Neural cell (in vitro differentiated cells): ENCODE results near the gene CLIC4. TPM values are rescaled to one million over a fixed set of nuclear protein-coding genes. Genes with fewer than 3 reads are reported as not detected.
A peak's percentile ranks its signal among the peaks of the same experiment; 100 is the strongest.

Experiments
- H2AFZ ChIP-seq: fragments of 200-600, 300-800 bp; sonication (generic), shearing (Covaris generic); 2 replicates; pipeline ENCODE4 v1.6.0; 2014; ENCODE audit warnings: low read depth, mild to moderate bottlenecking, antibody characterized with exemption, low read length, moderate library complexity
- H3F3A ChIP-seq: fragments of 200-600 bp; shearing (Covaris generic); 2 replicates; pipeline ENCODE4 v1.6.1; 2016; ENCODE audit warnings: mild to moderate bottlenecking, moderate library complexity, mixed read lengths, antibody characterized with exemption, low read length; ENCODE audit not compliant: insufficient read depth, poor library complexity, severe bottlenecking
- H3K27ac ChIP-seq: fragments of 200-600, 300-800 bp; sonication (generic), shearing (Covaris generic); 2 replicates; pipeline ENCODE4 v1.5.1; 2014; ENCODE audit warnings: mild to moderate bottlenecking, low read length, moderate library complexity
- H3K27me3 ChIP-seq: fragments of 300-800, 200-600 bp; sonication (generic), shearing (Covaris generic); 2 replicates; pipeline ENCODE4 v1.6.0; 2014; ENCODE audit warnings: mild to moderate bottlenecking, low read depth, low read length, moderate library complexity; ENCODE audit not compliant: insufficient read depth
- H3K36me3 ChIP-seq: fragments of 300-800, 200-600 bp; sonication (generic), shearing (Covaris generic); 2 replicates; pipeline ENCODE4 v1.5.1; 2014; ENCODE audit warnings: mild to moderate bottlenecking, antibody characterized with exemption, low read length, moderate library complexity; ENCODE audit not compliant: insufficient read depth
- H3K4me2 ChIP-seq: fragments of 300-800, 200-600 bp; sonication (generic), shearing (Covaris generic); 2 replicates; pipeline ENCODE4 v1.6.0; 2014; ENCODE audit warnings: mild to moderate bottlenecking, low read length
- H3K4me3 ChIP-seq: fragments of 300-800, 200-600 bp; sonication (generic), shearing (Covaris generic); 2 replicates; pipeline ENCODE4 v1.5.1; 2014; ENCODE audit warnings: mild to moderate bottlenecking, low read length, moderate library complexity
- H3K79me2 ChIP-seq: fragments of 200-600 bp; shearing (Covaris generic); replicated peaks from 2 replicates; pipeline ENCODE4 v1.6.0; 2014; ENCODE audit warnings: mild to moderate bottlenecking, low read length, moderate library complexity; ENCODE audit not compliant: insufficient read depth
- H3K9ac ChIP-seq: fragments of 300-800, 200-600 bp; sonication (generic), shearing (Covaris generic); 2 replicates; pipeline ENCODE4 v1.6.1; 2016; ENCODE audit warnings: mild to moderate bottlenecking, low read length, mixed read lengths
- H3K9me2 ChIP-seq: fragments of 200-600 bp; shearing (Covaris generic); 2 replicates; pipeline ENCODE4 v1.6.1; 2016; ENCODE audit warnings: mild to moderate bottlenecking, low read length, mixed read lengths; ENCODE audit not compliant: insufficient read depth
- H3K9me3 ChIP-seq: fragments of 200-600, 300-800 bp; sonication (generic), shearing (Covaris generic); 2 replicates; pipeline ENCODE4 v1.6.1; 2016; ENCODE audit warnings: mild to moderate bottlenecking, mixed run types, low read length, moderate library complexity, mixed read lengths
- H4K20me1 ChIP-seq: fragments of 200-600 bp; shearing (Covaris generic); 2 replicates; pipeline ENCODE4 v1.6.1; 2016; ENCODE audit warnings: mild to moderate bottlenecking, mixed run types; ENCODE audit not compliant: insufficient read depth
- EP300 ChIP-seq: fragments of 450-650 bp; conservative IDR thresholded peaks from 2 replicates; pipeline ENCODE4 v1.6.1; 2014; ENCODE audit warnings: antibody characterized with exemption, mild to moderate bottlenecking, moderate library complexity; ENCODE audit not compliant: poor library complexity, severe bottlenecking
- EZH2 ChIP-seq: fragments of 200-600, 300-800 bp; shearing (Covaris generic), sonication (generic); IDR thresholded peaks from 2 replicates; pipeline ENCODE4 v1.6.1; 2014; ENCODE audit warnings: antibody characterized with exemption, low read length, borderline replicate concordance, mild to moderate bottlenecking; ENCODE audit not compliant: insufficient read depth, poor library complexity, severe bottlenecking
- MXI1 ChIP-seq: fragments of 450-650 bp; conservative IDR thresholded peaks from 2 replicates; pipeline ENCODE4 v1.6.1; 2014; ENCODE audit warnings: antibody characterized with exemption, mild to moderate bottlenecking; ENCODE audit not compliant: poor library complexity, severe bottlenecking
- POLR2AphosphoS5 ChIP-seq: IDR thresholded peaks from 2 replicates; pipeline ENCODE4 v1.6.1; 2012
- RAD21 ChIP-seq: fragments of 450-650 bp; conservative IDR thresholded peaks from 2 replicates; pipeline ENCODE4 v1.6.1; 2014; ENCODE audit warnings: antibody characterized with exemption, mild to moderate bottlenecking, moderate library complexity
- SMC3 ChIP-seq: fragments of 450-650 bp; conservative IDR thresholded peaks from 2 replicates; pipeline ENCODE4 v1.6.1; 2014; ENCODE audit warnings: antibody characterized with exemption, mild to moderate bottlenecking, moderate library complexity; ENCODE audit not compliant: poor library complexity
- TAF1 ChIP-seq: IDR thresholded peaks from 2 replicates; pipeline ENCODE4 v1.6.1; 2012; ENCODE audit warnings: low read depth
- polyA plus RNA-seq: library from polyadenylated mRNA; depleted of rRNA; stranded (reverse); fragments of >200 nt; gene quantifications from 2 replicates; pipeline ENCODE4 v1.2.3, GENCODE V29; 2014
- TF ChIP-seq, protein P1 (sequence below): fragments of 450-650 bp; IDR thresholded peaks from 2 replicates; pipeline ENCODE4 v1.5.1; 2014; ENCODE audit warnings: antibody characterized with exemption, mild to moderate bottlenecking, moderate library complexity; ENCODE audit not compliant: poor library complexity, severe bottlenecking
- TF ChIP-seq, protein P2 (sequence below): IDR thresholded peaks from 2 replicates; pipeline ENCODE4 v1.6.1; 2012; ENCODE audit warnings: borderline replicate concordance

CLIC4 gene
- polyA plus RNA-seq, 1 donor from 2014 or later: 133 TPM

DNA sequence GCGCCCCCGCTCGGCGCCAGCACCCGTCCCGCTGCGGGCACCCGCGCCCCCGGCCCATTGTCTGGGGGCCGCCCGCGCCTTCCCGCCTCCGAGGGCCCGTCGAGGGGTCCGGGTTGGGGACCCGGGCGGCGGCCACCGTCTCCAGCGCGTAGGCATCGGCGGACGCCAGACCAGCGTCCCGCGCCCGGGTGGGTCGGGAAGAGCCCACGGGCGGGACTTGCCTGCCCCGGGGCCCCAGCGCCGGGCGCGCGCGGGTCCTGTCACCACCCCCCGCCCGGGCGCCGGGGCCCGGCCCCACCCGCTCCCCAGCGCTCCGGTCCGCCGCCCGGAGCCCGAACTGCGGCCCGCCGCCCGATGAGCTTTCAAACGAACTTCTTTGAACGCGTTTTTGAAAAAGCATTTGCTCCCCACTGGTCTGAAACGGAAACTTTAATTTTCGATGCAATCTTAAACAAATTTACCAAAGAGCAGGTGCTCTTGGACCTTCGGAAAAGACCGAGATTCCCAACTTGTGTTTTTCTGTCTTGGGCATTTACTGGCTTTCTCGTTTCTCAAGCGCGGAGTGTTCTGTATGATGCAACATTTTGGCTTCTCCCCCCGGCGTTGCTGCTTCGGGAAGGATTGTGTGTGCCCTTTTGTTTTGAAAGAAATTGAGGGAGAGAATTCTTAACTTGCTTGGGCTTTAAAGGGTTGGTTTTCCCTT, 615 bp downstream of the CLIC4 start:
- Histone ChIP-seq H3K36me3 (no peaks in the 10 kb centered on the region), H3K79me2 (peaks cover 51% of the 10 kb centered on the region), H2AFZ (no peak overlapping the region), H3K9me3 (no peaks in the 10 kb centered on the region), H3K27me3 (no peaks in the 10 kb centered on the region), H3K9me2 (no peaks in the 10 kb centered on the region), H3K4me3 (peak overlapping the region; percentile 69), H3K27ac (peak overlapping the region; percentile 80), H3K9ac (peak overlapping the region; percentile 95), H3F3A (no peaks in the 10 kb centered on the region), H4K20me1 (peaks cover 9% of the 10 kb centered on the region), H3K4me2 (peak overlapping the region; percentile 69)
- TF ChIP-seq EP300 (no peak), TAF1 (no peak), RAD21 (no peak), SMC3 (no peak), EZH2 (no peak), MXI1 (no peak), POLR2AphosphoS5 (no peak)
- TF ChIP-seq, protein P1, sequence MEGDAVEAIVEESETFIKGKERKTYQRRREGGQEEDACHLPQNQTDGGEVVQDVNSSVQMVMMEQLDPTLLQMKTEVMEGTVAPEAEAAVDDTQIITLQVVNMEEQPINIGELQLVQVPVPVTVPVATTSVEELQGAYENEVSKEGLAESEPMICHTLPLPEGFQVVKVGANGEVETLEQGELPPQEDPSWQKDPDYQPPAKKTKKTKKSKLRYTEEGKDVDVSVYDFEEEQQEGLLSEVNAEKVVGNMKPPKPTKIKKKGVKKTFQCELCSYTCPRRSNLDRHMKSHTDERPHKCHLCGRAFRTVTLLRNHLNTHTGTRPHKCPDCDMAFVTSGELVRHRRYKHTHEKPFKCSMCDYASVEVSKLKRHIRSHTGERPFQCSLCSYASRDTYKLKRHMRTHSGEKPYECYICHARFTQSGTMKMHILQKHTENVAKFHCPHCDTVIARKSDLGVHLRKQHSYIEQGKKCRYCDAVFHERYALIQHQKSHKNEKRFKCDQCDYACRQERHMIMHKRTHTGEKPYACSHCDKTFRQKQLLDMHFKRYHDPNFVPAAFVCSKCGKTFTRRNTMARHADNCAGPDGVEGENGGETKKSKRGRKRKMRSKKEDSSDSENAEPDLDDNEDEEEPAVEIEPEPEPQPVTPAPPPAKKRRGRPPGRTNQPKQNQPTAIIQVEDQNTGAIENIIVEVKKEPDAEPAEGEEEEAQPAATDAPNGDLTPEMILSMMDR: no peak
- TF ChIP-seq, protein P2, sequence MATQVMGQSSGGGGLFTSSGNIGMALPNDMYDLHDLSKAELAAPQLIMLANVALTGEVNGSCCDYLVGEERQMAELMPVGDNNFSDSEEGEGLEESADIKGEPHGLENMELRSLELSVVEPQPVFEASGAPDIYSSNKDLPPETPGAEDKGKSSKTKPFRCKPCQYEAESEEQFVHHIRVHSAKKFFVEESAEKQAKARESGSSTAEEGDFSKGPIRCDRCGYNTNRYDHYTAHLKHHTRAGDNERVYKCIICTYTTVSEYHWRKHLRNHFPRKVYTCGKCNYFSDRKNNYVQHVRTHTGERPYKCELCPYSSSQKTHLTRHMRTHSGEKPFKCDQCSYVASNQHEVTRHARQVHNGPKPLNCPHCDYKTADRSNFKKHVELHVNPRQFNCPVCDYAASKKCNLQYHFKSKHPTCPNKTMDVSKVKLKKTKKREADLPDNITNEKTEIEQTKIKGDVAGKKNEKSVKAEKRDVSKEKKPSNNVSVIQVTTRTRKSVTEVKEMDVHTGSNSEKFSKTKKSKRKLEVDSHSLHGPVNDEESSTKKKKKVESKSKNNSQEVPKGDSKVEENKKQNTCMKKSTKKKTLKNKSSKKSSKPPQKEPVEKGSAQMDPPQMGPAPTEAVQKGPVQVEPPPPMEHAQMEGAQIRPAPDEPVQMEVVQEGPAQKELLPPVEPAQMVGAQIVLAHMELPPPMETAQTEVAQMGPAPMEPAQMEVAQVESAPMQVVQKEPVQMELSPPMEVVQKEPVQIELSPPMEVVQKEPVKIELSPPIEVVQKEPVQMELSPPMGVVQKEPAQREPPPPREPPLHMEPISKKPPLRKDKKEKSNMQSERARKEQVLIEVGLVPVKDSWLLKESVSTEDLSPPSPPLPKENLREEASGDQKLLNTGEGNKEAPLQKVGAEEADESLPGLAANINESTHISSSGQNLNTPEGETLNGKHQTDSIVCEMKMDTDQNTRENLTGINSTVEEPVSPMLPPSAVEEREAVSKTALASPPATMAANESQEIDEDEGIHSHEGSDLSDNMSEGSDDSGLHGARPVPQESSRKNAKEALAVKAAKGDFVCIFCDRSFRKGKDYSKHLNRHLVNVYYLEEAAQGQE: no peak

DNA sequence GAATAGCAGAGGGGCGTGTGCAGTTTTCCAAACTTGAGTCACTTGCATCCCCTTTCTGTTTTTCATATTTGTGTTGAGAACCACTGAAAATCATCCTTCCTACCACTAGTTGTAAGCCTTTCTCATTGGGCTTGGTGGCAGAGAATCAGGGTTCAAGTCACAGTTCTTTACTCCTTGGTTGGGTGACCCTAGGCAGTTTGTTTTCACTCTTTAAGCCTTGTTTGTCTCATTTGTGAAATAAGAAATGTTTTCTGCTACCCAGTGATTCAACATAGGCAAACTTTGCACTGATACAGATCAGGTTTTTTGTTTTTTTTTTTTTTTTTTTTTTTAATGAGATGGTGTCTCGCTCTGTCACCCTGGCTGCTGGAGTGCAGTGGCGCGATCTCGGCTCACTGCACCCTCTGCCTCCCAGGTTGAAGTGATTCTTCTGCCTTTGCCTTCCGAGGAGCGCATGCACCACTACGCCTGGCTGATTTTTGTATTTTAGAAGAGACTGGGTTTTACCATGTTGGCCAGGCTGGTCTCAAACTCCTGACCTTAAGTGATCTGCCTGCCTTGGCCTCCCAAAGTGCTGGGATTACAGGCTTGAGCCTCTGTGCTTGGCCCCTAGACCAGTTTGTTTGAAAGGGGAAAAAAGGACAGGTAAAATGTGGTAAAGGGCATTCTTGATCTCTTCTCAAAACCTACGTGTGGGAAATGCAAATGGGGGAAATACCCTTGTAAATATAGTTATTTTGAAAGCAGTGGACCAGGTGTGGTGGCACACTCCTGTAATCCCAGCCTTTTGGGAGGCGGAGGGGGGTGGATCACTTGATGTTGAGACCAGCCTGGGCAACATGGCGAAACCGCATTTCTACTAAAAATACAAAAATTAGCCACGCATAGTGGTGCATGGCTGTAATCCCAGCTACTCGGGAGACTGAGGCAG, 3.2 kb downstream of the CLIC4 start:
- Histone ChIP-seq H3K36me3 (no peaks in the 10 kb centered on the region), H3K4me3 (peak overlapping the region; percentile 69), H3K79me2 (peaks cover 77% of the 10 kb centered on the region), H3K9me2 (no peaks in the 10 kb centered on the region), H3F3A (no peaks in the 10 kb centered on the region), H3K9ac (no peak overlapping the region), H3K4me2 (no peak overlapping the region), H2AFZ (no peak overlapping the region), H3K27ac (no peak overlapping the region), H3K27me3 (no peaks in the 10 kb centered on the region), H3K9me3 (no peaks in the 10 kb centered on the region), H4K20me1 (peaks cover 9% of the 10 kb centered on the region)
- TF ChIP-seq RAD21: no peak
- no peak for TF ChIP-seq SMC3
- TF ChIP-seq MXI1: no peak
- TF ChIP-seq, protein P2: no peak
